NCI-H82 (cell line): Measurements from ENCODE around the gene MSANTD4.
"Not testable (repeated sequence)": the region's sequence is repeated elsewhere in the genome, so short reads cannot be mapped to it uniquely, and the experiment has no call there.

ENCODE experiments used
- DNase-seq: peaks from one replicate; lab custom pipeline; 2025; lab: John Stamatoyannopoulos, UW

The MSANTD4 gene

GRCh38 chr11:106021967-106022794 is at the start of gene MSANTD4:
Gene MSANTD4 (minus strand): TSS chr11:106022240. CDS start chr11:106010917, 11,323 bp downstream.
- peak; percentile 99 for DNase-seq

- DNase-seq: no peak
These were observed 48.6 kb upstream of the MSANTD4 start for GRCh38 chr11:106070606-106071005.

- DNase-seq: no peak
These were observed 41.0 kb upstream of the MSANTD4 start for GRCh38 chr11:106063009-106063408.

- peak; percentile 29 for DNase-seq
These were observed 40.2 kb upstream of the MSANTD4 start for GRCh38 chr11:106061954-106062949.

GRCh38 chr11:106061249-106061784 is 39.3 kb upstream of the MSANTD4 start:
- DNase-seq: no peak

GRCh38 chr11:106059617-106060016 is 37.6 kb upstream of the MSANTD4 start:
- DNase-seq: no peak

- not testable (repeated sequence) for DNase-seq
These were observed 36.3 kb upstream of the MSANTD4 start for GRCh38 chr11:106058377-106058776.

GRCh38 chr11:106051103-106051502 is 29.1 kb upstream of the MSANTD4 start:
- no peak for DNase-seq

- DNase-seq: no peak
These were observed 27.9 kb upstream of the MSANTD4 start for GRCh38 chr11:106049727-106050476.

GRCh38 chr11:106047631-106048030 is 25.6 kb upstream of the MSANTD4 start:
- no peak for DNase-seq

- no peak for DNase-seq
These were observed 21.5 kb upstream of the MSANTD4 start for GRCh38 chr11:106043540-106043939.

GRCh38 chr11:106032861-106033260 is 10.8 kb upstream of the MSANTD4 start:
- DNase-seq: no peak

GRCh38 chr11:106031936-106032335 is 9.9 kb upstream of the MSANTD4 start:
- DNase-seq: no peak

- no peak for DNase-seq
These were observed 9.3 kb upstream of the MSANTD4 start for GRCh38 chr11:106031202-106031810.

- DNase-seq: no peak
These were observed 8.6 kb upstream of the MSANTD4 start for GRCh38 chr11:106030609-106031008.

- no peak for DNase-seq
These were observed 795 bp upstream of the MSANTD4 start for GRCh38 chr11:106022795-106023275.

GRCh38 chr11:106021181-106021966 is 666 bp downstream of the MSANTD4 start:
- peak; percentile 53 for DNase-seq

GRCh38 chr11:106017093-106017492 is 4.9 kb downstream of the MSANTD4 start:
- DNase-seq: no peak

GRCh38 chr11:106015066-106015465 is 7.0 kb downstream of the MSANTD4 start:
- no peak for DNase-seq

- DNase-seq: no peak
These were observed 7.4 kb downstream of the MSANTD4 start for GRCh38 chr11:106014620-106015019.
